Measurements from ENCODE around the gene CTSO.

Gene CTSO

DNA sequence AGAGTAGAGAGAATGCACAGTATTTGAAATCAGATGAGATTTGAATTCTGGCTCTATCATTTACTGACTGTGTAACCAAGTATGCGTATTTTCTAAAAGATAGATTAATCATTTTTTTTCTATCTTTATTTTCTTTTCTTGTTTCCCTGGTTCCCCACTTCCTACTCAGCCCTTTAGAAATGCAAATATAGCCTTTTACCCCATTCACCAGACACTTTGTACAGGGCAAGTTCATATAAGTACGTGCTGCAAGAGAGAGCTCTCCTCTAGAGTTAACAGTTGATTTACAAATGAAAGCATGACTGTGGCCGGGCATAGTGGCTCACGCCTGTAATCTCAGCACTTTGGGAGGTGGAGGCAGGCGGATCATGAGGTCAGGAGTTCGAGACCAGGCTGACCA is 68.0 kb downstream of the CTSO start:
- Histone ChIP-seq H4K20me1 (ENCODE audit: control insufficient read depth, insufficient read depth, low read depth, low read length) (no peaks in the 10 kb centered on the region), H3F3A (ENCODE audit: control insufficient read depth, insufficient read depth) (no peaks in the 10 kb centered on the region), H3K79me2 (ENCODE audit: control insufficient read depth, low read length) (no peaks in the 10 kb centered on the region), H3K27ac (ENCODE audit: low read depth, low read length) (no peak overlapping the region), H3K4me2 (ENCODE audit: low read length) (no peak overlapping the region), H3K4me3 (ENCODE audit: low read length) (no peak overlapping the region), H3K27me3 (ENCODE audit: control insufficient read depth, low read length) (no peaks in the 10 kb centered on the region), H3K9me2 (replicated peaks; ENCODE audit: control insufficient read depth, low read length) (no peaks in the 10 kb centered on the region), H3K9me3 (ENCODE audit: control insufficient read depth, insufficient read depth, low read length) (no peaks in the 10 kb centered on the region), H3K4me1 (ENCODE audit: control insufficient read depth, low read length) (no peaks in the 10 kb centered on the region), H3K36me3 (ENCODE audit: control insufficient read depth, low read length) (no peaks in the 10 kb centered on the region)
- no peak for TF ChIP-seq EZH2phosphoT487 (IDR thresholded peaks at IDR 0.05; ENCODE audit: borderline replicate concordance, low read length)
- TF ChIP-seq, protein P1, sequence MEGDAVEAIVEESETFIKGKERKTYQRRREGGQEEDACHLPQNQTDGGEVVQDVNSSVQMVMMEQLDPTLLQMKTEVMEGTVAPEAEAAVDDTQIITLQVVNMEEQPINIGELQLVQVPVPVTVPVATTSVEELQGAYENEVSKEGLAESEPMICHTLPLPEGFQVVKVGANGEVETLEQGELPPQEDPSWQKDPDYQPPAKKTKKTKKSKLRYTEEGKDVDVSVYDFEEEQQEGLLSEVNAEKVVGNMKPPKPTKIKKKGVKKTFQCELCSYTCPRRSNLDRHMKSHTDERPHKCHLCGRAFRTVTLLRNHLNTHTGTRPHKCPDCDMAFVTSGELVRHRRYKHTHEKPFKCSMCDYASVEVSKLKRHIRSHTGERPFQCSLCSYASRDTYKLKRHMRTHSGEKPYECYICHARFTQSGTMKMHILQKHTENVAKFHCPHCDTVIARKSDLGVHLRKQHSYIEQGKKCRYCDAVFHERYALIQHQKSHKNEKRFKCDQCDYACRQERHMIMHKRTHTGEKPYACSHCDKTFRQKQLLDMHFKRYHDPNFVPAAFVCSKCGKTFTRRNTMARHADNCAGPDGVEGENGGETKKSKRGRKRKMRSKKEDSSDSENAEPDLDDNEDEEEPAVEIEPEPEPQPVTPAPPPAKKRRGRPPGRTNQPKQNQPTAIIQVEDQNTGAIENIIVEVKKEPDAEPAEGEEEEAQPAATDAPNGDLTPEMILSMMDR (IDR thresholded peaks at IDR 0.05; ENCODE audit: low read depth, low read length, poor library complexity, severe bottlenecking) = no peak

DNA sequence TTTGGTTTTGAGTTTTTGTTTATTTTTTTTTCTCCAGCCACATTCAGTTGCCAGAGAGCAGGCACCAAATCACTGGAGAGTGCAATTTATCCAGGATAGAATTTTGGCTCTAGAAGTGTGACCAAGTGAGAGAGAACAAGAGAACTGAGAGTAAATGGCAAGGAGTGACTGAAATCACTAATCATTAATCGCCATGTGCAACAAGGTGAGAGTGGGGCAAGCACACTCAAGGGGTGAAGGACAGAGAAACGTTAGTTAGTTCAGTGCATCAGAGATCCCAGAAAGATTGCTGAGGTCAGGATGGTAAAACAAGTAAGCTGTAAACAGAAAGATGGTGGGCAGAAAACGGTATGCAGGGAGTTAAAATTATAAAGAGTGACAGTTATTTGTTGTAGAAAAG is 69.8 kb downstream of the CTSO start:
- H3K9me2 ChIP-seq (replicated peaks; ENCODE audit: control insufficient read depth, low read length) = no peaks in the 10 kb centered on the region
- no peaks in the 10 kb centered on the region for H3F3A ChIP-seq (ENCODE audit: control insufficient read depth, insufficient read depth)
- H3K4me1 ChIP-seq (ENCODE audit: control insufficient read depth, low read length) = no peaks in the 10 kb centered on the region
- no peaks in the 10 kb centered on the region for H4K20me1 ChIP-seq (ENCODE audit: control insufficient read depth, insufficient read depth, low read depth, low read length)
- H3K27me3 ChIP-seq (ENCODE audit: control insufficient read depth, low read length) = no peaks in the 10 kb centered on the region
- no peak overlapping the region for H3K27ac ChIP-seq (ENCODE audit: low read depth, low read length)
- H3K79me2 ChIP-seq (ENCODE audit: control insufficient read depth, low read length) = no peaks in the 10 kb centered on the region
- no peak overlapping the region for H3K4me3 ChIP-seq (ENCODE audit: low read length)
- H3K36me3 ChIP-seq (ENCODE audit: control insufficient read depth, low read length) = no peaks in the 10 kb centered on the region
- no peak overlapping the region for H3K4me2 ChIP-seq (ENCODE audit: low read length)
- no peaks in the 10 kb centered on the region for H3K9me3 ChIP-seq (ENCODE audit: control insufficient read depth, insufficient read depth, low read length)
- TF ChIP-seq, protein P1 (IDR thresholded peaks at IDR 0.05; ENCODE audit: low read depth, low read length, poor library complexity, severe bottlenecking) = no peak
- TF ChIP-seq EZH2phosphoT487 (IDR thresholded peaks at IDR 0.05; ENCODE audit: borderline replicate concordance, low read length) = no peak

DNA sequence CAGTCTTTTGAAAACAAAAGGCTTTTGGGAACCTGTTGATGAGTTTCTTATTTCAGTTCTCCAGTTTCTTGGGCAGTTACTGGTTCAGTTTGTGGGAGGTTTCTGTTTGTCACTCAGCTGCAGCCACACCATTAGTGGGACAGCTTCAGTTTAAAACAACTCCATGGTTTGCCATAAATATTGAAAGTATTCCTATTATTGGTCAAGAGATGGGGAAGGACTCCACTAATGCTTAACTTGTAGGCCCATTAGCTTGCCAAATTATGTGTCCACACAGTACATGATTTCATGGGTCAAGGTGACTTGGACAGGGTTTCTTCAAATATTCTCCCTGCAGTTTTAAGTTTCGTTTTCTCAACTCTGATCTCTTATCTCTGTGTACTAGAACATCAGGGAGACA is 72.1 kb downstream of the CTSO start:
- Histone ChIP-seq H3K36me3 (ENCODE audit: control insufficient read depth, low read length) (no peaks in the 10 kb centered on the region), H3K4me3 (ENCODE audit: low read length) (no peak overlapping the region), H3F3A (ENCODE audit: control insufficient read depth, insufficient read depth) (no peaks in the 10 kb centered on the region), H3K27me3 (ENCODE audit: control insufficient read depth, low read length) (no peaks in the 10 kb centered on the region), H3K79me2 (ENCODE audit: control insufficient read depth, low read length) (no peaks in the 10 kb centered on the region), H3K4me2 (ENCODE audit: low read length) (no peak overlapping the region), H3K9me2 (replicated peaks; ENCODE audit: control insufficient read depth, low read length) (no peaks in the 10 kb centered on the region), H3K4me1 (ENCODE audit: control insufficient read depth, low read length) (no peaks in the 10 kb centered on the region), H4K20me1 (ENCODE audit: control insufficient read depth, insufficient read depth, low read depth, low read length) (no peaks in the 10 kb centered on the region), H3K9me3 (ENCODE audit: control insufficient read depth, insufficient read depth, low read length) (no peaks in the 10 kb centered on the region), H3K27ac (ENCODE audit: low read depth, low read length) (no peak overlapping the region)
- no peak for TF ChIP-seq EZH2phosphoT487 (IDR thresholded peaks at IDR 0.05; ENCODE audit: borderline replicate concordance, low read length)
- TF ChIP-seq, protein P1 (IDR thresholded peaks at IDR 0.05; ENCODE audit: low read depth, low read length, poor library complexity, severe bottlenecking) = no peak

DNA sequence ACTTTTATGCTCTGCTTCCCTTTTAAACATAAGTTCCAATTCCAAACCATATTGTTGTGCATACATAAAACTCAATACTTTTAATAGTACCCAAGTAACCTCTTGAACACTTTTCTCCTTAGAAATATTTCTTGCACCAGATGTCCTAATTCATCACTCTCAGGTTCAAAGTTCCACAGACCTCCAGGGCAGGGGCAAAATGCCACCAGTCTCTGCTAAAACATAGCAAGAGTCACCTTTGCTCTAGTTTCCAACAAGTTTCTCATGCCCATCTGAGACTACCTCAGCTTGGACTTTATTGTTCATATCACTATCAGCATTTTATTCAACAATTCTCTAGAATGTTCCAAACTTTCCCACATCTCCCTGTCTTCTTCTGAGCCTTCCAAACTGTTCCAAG is 73.9 kb downstream of the CTSO start:
- Histone ChIP-seq H3K27ac (ENCODE audit: low read depth, low read length) (no peak overlapping the region), H3K4me2 (ENCODE audit: low read length) (no peak overlapping the region), H3K9me2 (replicated peaks; ENCODE audit: control insufficient read depth, low read length) (no peaks in the 10 kb centered on the region), H3K9me3 (ENCODE audit: control insufficient read depth, insufficient read depth, low read length) (no peaks in the 10 kb centered on the region), H3K4me3 (ENCODE audit: low read length) (no peak overlapping the region), H3K79me2 (ENCODE audit: control insufficient read depth, low read length) (no peaks in the 10 kb centered on the region), H3F3A (ENCODE audit: control insufficient read depth, insufficient read depth) (no peaks in the 10 kb centered on the region), H3K4me1 (ENCODE audit: control insufficient read depth, low read length) (no peaks in the 10 kb centered on the region), H4K20me1 (ENCODE audit: control insufficient read depth, insufficient read depth, low read depth, low read length) (no peaks in the 10 kb centered on the region), H3K27me3 (ENCODE audit: control insufficient read depth, low read length) (no peaks in the 10 kb centered on the region), H3K36me3 (ENCODE audit: control insufficient read depth, low read length) (no peaks in the 10 kb centered on the region)
- no peak for TF ChIP-seq EZH2phosphoT487 (IDR thresholded peaks at IDR 0.05; ENCODE audit: borderline replicate concordance, low read length)
- TF ChIP-seq, protein P1 (IDR thresholded peaks at IDR 0.05; ENCODE audit: low read depth, low read length, poor library complexity, severe bottlenecking) = no peak

Data from DOHH2 (cell line).